Measurements from ENCODE around the gene ALDH3B2.
A peak's percentile ranks its signal among the peaks of the same experiment; 100 is the strongest.
"Not testable (repeated sequence)": the region's sequence is repeated elsewhere in the genome, so short reads cannot be mapped to it uniquely, and the experiment has no call there.

ALDH3B2 gene

GRCh38 chr11:67641338-67642172, 32.9 kb downstream of the ALDH3B2 start:
- no peak for DNase-seq

- no peak for DNase-seq
Measured at GRCh38 chr11:67640758-67641337, 33.6 kb downstream of the ALDH3B2 start.

- peak in 1 of 2 donors; percentile 18 for DNase-seq
Measured at GRCh38 chr11:67640021-67640757, 34.2 kb downstream of the ALDH3B2 start.

- no peak for DNase-seq
Measured at GRCh38 chr11:67639438-67639859, 35.0 kb downstream of the ALDH3B2 start, which contains the start of gene TBX10. Gene TBX10, minus strand, starts transcription at chr11:67639763. Its CDS starts 291 bp downstream, at chr11:67639472.

- no peak for DNase-seq
Measured at GRCh38 chr11:67638535-67639437, 35.6 kb downstream of the ALDH3B2 start.

- DNase-seq: not testable (repeated sequence)
Measured at GRCh38 chr11:67637441-67637840, 37.0 kb downstream of the ALDH3B2 start.

- no peak for DNase-seq
Measured at GRCh38 chr11:67636962-67637361, 37.5 kb downstream of the ALDH3B2 start.

GRCh38 chr11:67635231-67635521, 39.2 kb downstream of the ALDH3B2 start:
- DNase-seq: no peak

- no peak for DNase-seq
Measured at GRCh38 chr11:67634366-67635230, 39.8 kb downstream of the ALDH3B2 start.

GRCh38 chr11:67633758-67634365, 40.6 kb downstream of the ALDH3B2 start:
- no peak for DNase-seq

- no peak for DNase-seq
Measured at GRCh38 chr11:67632982-67633755, 41.3 kb downstream of the ALDH3B2 start.

- DNase-seq: no peak
Measured at GRCh38 chr11:67632175-67632981, 42.0 kb downstream of the ALDH3B2 start.

GRCh38 chr11:67631853-67632174, 42.6 kb downstream of the ALDH3B2 start:
- DNase-seq: no peak

GRCh38 chr11:67631411-67631810, 43.0 kb downstream of the ALDH3B2 start:
- no peak for DNase-seq

GRCh38 chr11:67630943-67631331, 43.5 kb downstream of the ALDH3B2 start:
- DNase-seq: no peak

- peak; percentile 96 to 100 for DNase-seq
Measured at GRCh38 chr11:67630228-67630942, 44.0 kb downstream of the ALDH3B2 start.

GRCh38 chr11:67629386-67630227, 44.8 kb downstream of the ALDH3B2 start, which contains the start of gene NUDT8:
Gene NUDT8, minus strand, starts transcription at chr11:67629937. Its CDS starts 26 bp downstream, at chr11:67629911.
- peak; percentile 66 to 77 for DNase-seq
